Stimulated activated naive CD4-positive, alpha-beta T cell treated with Interleukin-2 at 50 U/mL for 16 hours (primary cell): ENCODE measurements around the gene P2RX7.
"Not testable (repeated sequence)": the region's sequence is repeated elsewhere in the genome, so short reads cannot be mapped to it uniquely, and the experiment has no call there.

Source experiments
- DNase-seq: peaks from one replicate; lab custom pipeline; 2025; lab: John Stamatoyannopoulos, UW

P2RX7 gene

GRCh38 chr12:121205491-121205890 lies 72.8 kb downstream of the P2RX7 start:
- no peak for DNase-seq

GRCh38 chr12:121208571-121208970 lies 75.9 kb downstream of the P2RX7 start:
- not testable (repeated sequence) for DNase-seq

- no peak for DNase-seq
Observed at GRCh38 chr12:121209221-121209620, 76.5 kb downstream of the P2RX7 start.

GRCh38 chr12:121209624-121210572 lies 77.2 kb downstream of the P2RX7 start, which contains the start of gene P2RX4:
TSS of gene P2RX4 (plus strand) at chr12:121210129. CDS start at chr12:121210165, 36 bp downstream.
- peak; percentile 83 for DNase-seq

- DNase-seq, result no peak
Observed at GRCh38 chr12:121212875-121213274, 80.2 kb downstream of the P2RX7 start.

GRCh38 chr12:121214166-121214777 lies 81.6 kb downstream of the P2RX7 start:
- peak; percentile 38 for DNase-seq

GRCh38 chr12:121214855-121215745 lies 82.4 kb downstream of the P2RX7 start:
- DNase-seq, result peak; percentile 10

GRCh38 chr12:121216102-121216501 lies 83.4 kb downstream of the P2RX7 start:
- DNase-seq, result no peak

GRCh38 chr12:121217063-121217462 lies 84.4 kb downstream of the P2RX7 start:
- no peak for DNase-seq

- no peak for DNase-seq
Observed at GRCh38 chr12:121217761-121218160, 85.1 kb downstream of the P2RX7 start.

GRCh38 chr12:121218588-121219352 lies 86.1 kb downstream of the P2RX7 start:
- DNase-seq, result no peak

GRCh38 chr12:121219353-121219986 lies 86.8 kb downstream of the P2RX7 start:
- no peak for DNase-seq

- DNase-seq, result no peak
Observed at GRCh38 chr12:121222847-121223246, 90.2 kb downstream of the P2RX7 start.

- DNase-seq, result peak; percentile 24
Observed at GRCh38 chr12:121223292-121224285, 90.9 kb downstream of the P2RX7 start.

GRCh38 chr12:121224591-121224990 lies 91.9 kb downstream of the P2RX7 start:
- peak; percentile 14 for DNase-seq

- no peak for DNase-seq
Observed at GRCh38 chr12:121226399-121226798, 93.7 kb downstream of the P2RX7 start.

- DNase-seq, result not testable (repeated sequence)
Observed at GRCh38 chr12:121226871-121227270, 94.2 kb downstream of the P2RX7 start.

- no peak for DNase-seq
Observed at GRCh38 chr12:121227294-121227693, 94.6 kb downstream of the P2RX7 start.

- DNase-seq, result no peak
Observed at GRCh38 chr12:121228919-121229665, 96.4 kb downstream of the P2RX7 start.
